Measurements from ENCODE around the gene NAA15.
"Not testable (repeated sequence)": the region's sequence is repeated elsewhere in the genome, so short reads cannot be mapped to it uniquely, and the experiment has no call there.

Gene NAA15

DNA sequence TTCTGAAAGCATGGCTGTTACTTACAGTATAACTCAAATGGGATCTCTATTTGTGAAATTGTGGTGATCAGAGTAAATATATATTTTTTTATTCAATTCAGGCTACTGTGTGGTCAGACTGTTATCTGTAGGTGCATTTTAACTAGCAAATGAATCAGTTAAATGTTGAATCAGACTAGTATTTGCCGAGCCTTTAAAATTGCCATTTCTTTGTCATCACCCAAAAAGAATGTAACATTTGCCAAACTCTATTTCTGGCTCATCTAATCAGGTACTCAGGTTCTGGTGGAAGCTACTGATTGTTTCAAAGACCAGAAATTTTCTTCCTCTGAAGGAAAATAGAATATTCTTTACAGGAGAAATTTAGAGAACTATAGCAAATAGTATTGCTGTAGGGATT is 1.8 kb upstream of the NAA15 start:
- ATAC-seq = no peak

DNA sequence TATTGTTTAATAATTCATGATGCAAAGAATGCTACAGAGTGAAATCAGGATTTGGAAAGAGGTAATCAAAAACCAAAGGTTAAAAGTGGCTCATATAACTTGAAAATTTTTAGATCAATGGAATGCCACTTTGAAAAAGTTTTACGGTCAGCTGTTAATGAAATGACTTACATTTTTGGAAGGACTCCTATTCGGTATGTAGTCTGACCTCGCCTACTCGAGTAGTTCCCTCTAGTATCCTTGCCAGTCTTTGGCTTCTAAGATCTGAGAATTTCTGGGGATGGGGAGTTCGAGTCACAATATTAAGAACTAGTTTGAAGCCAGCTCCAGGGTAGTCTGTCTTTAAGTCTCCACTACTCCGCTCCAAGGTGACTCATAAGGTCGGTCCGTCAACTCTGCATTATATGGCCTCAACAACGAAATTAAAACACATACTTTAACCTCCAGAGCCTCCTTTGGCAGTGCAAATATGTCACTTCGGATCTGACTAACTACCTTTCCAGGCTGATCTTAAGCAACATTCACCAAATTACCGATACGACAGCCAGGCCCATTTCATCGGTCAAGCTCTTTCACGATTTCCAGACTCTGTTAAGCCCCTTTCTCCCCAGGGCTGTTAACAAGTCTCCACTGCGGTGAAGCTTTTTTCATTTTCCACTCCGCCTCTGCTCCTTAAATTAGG is 733 bp upstream of the NAA15 start:
- peak; percentile 23 to 34 for ATAC-seq

DNA sequence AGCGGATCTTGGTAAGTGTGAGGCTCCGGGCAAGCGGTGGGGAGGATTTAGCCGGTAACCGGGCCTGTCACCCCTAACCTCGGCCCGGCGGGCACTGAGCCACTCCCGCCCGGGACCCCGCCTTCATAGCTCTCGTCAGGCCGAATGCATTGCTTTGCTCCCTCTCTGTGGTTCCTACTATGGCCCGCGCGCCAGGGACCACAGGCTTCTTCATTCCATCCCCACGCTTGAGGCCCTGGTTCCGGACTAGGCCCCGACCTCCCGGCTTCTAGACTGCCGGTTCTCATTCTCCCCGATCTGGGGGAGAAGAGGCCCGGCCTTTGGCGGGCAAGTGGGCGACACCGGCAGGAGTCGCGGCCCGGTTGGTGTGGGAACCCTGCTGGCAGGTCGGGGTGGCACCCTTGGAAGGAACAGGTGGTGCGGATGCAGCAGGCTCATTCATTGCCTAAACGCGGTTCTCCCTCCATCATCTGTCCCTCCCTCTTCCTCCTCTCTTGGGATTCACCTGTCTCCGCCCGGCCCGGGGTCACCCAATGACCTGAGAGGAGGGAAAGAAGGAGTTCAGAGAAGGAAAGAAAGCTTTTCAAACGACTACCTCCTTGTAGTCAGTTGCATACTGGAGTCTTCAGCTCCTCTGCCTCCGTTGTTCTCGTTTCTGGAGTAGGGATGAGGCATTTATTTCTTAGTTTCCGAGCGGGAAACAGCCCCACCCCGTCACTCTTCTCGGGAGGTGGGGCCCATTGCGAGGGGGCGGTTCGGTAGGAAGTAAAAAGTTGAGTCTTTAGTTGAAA is 711 bp downstream of the NAA15 start, which contains the start of gene NDUFC1:
NDUFC1 (minus strand) TSS at position 657 of the 791 bp plus-strand sequence. CDS start 6,679 bp downstream, outside the sequence.
- ATAC-seq = peak; percentile 40 to 49

DNA sequence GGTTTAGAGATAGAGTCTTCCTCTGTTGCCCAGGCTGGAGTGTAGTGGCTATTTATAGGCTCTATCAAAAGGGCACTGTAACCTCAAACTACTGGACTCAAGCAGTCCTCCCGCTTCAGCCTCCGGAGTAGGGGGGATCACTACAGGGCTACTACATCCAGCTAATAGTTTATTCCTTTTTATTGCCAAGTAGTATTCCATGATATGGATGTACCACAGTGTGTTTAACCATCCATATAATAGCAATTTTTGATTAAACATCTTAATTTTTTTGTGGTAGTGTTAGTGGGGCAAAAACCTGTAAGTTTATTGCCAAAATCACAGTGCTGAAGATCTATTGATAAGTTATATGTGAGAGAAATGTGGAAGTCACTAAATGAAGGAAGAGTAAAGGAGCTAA is 3.6 kb downstream of the NAA15 start:
- ATAC-seq = no peak

DNA sequence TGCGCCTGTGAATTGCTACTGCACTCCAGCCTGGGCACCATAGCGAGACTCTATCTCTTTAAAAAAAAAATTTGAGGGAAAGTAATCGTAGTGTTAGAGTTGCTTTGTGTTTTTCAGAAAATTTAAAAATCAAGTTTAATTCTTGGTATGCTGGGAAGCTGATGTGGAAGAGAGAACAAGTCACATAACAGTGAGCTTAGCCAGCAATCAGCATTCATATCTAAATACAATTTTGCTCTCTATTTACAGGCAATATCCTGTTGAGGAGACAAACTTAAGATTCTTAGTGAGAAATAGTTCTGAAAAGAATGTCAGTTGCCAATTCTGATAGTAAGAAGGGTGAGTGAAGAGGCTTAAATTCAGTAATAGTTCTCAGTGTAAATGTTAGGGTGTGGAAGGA is 10.6 kb downstream of the NAA15 start:
- ATAC-seq = no peak

DNA sequence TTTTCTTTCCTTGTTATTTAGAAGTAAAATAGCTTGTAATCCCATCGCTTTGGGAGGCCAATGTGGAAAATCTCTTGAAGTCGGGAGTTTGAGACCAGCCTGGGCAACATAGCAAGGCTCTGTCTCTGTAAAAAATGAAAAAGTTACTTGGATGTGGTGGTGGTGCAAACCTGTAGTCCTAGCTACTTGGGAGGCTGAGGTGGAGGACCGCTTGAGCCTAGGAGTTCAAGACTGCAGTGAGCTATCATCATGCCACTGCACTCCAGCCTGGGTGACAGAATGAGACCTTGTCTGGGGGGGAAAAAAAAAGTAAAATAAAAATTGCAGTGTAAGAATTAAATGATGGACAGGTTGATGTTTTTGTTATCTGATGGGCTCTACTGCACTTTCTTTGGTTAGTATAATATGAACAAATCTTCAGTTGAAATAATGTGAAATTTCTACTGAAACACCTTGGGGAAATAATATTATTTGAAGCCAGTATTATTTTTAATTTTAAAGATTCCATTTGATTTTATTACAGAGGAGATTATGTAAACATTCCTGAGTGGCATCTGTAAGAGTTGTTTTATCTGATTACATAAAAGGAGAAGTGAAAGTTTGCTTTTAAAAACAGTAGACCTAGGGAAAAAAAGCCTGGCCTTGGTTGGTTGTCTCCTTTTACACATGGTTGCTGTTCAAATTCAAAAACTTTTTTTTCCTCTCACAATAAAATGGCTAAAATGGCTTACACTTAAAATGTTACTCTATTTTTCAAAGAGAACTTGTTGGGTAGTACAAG is 11.4 kb downstream of the NAA15 start:
- ATAC-seq = no peak

DNA sequence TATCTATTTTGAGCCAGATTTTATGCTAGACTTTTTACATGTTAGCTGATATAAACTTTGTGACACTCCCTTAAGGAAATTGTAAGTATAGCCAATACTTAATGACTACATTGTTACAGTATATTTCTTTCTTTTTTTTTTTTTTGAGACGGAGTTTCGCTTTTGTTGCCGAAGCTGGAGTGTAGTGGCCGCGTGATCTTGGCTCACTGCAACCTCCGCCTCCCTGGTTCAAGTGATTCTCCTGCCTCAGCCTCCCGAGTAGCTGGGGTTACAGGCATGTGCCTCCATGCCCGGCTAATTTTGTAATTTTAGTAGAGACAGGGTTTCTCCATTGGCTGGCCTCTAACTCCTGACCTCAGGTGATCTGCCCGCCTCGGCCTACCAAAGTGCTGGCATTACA is 12.1 kb downstream of the NAA15 start:
- ATAC-seq = not testable (repeated sequence)

DNA sequence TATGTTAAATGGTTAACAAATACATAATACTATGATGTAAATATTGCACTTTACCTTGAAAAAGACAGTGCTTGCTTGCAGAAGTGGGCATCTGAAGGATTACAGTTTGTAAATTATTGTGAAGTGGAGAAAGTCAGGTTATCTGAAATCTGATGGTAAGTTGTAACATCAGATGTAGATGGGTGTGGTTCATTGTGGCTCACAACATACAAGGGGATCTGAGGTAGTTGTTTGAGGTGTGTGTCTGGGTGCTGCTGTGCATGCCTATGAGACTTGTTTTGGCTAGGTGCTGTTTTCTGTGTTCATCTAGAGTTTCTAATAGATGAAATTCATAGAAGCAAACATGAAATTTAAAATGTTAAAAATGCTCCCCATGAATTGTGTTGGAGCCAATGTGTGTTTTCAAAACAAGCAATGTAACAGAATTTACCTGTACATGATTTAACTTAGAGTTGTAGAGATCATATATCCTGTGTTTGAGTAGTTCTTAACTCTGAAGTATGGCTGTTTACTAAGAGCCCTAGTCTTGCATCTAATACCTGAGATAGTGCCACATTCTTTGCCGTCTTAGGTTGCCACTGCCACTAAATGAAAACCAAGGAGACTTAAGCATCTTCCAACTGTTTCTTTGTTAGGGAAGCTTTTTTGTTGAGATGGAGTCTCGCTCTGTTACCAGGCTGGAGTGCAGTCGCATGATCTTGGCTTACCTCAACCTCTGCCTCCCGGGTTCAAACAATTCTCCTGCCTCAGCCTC is 12.9 kb downstream of the NAA15 start:
- ATAC-seq = no peak

DNA sequence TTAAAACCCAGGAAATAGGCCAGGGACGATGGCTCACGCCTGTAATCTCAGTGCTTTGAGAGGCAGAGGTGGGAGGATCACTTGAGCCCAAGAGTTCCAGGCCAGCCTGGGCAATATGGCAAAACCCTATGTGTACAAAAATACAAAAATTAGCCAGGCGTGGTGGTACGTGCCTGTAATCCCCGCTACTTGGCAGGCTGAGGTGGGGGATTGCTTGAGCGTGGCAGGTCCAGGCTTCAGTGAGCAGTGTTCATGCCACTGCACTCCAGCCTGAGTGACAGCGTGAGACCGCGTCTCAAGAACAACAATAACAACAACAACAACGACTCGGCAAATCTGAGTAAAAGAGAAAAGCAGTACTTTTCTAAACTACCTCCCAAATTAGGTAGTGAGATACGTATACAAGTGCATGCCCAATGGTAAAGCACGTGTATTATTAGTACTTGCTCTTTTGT is 13.9 kb downstream of the NAA15 start:
- peak in 1 of 2 donors; percentile 41 for ATAC-seq

DNA sequence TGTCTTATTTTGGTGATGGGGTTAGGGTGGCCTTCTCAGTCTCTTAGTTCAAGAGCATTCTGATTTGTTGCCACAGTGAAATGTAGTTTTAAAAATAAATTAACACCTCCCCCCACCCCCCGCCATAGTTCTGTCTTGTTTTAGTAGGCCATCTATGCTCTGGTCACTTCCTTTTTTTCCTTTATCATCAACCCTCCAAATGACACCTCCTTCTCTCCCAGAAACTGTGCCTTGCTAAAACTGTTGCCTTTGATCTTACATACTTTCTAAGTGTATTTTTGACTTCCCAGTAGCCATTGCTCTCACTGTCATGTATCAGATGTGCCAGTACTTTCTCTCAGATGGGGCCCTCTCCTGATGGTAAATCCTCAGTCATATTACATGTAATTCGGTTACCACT is 15.4 kb downstream of the NAA15 start:
- no peak for ATAC-seq

DNA sequence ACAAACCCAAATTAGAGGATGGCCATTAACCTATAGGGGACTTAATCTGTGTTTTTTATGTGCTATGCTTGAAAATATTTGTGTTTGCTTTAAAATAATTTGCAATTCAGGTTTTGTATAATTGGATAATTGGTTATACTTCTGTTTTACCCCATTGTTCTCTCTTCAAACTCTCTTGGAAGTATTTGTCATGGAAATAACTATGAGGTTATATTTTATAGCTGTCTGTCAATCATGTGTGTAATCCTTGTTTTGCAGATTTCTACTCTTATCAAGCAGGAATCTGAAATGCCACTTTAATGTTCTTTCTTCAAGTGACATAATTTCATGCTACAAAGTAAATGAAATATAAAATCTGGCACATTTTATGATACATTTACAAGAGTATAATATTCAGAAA is 16.3 kb downstream of the NAA15 start:
- no peak for ATAC-seq

DNA sequence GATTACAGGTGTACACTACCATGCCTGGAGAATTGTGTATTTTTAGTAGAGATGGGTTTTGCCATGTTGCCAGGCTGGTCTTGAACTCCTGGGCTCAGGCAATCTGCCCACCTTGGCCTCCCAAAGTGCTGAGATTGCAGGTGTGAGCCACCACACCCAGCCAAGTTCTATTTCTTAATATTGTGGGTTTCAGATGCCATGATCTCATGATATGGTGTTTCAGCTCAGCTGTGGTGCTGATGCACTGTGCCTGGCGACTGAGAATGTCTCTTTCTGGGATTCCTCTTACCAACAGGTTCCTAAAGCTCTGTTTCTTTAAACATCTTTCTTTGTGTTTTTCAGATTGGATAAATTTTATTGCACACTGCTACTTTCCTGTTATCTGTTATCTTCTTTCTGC is 18.3 kb downstream of the NAA15 start:
- peak in 1 of 2 donors; percentile 9 for ATAC-seq

DNA sequence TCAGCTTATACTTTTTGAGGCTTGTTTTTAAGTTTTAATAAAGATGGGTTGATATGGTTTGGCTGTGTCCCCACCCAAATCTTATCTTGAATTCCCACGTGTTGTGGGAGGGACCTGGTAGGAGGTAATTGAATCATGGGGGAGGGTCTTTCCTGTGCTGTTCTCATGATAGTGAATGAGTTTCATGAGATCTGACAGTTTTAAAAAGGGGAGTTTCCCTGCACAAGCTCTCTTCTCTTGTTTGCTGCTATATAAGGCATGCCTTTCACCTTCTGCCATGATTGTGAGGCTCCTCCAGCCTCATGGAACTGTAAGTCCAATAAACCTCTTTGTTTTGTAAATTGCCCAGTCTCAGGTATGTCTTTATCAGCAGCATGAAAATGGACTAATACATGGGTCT is 20.8 kb downstream of the NAA15 start:
- not testable (repeated sequence) for ATAC-seq

DNA sequence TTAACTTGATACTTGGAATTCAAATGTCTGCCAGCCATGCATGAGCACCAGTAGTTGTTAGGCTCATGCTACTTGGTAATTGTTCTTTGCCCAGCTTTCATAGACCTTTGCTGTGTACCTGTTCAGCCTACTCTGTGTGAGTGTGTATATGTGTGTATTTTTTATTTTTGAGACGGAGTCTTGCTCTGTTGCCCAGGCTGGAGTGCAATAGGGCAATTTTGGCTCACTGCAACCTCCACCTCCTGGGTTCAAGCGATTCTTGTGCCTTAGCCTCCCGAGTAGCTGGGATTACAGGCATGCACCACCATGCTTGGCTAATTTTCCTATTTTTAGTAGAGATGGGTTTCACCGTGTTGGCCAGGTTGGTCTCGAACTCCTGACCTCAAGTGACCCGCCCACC is 21.2 kb downstream of the NAA15 start:
- not testable (repeated sequence) for ATAC-seq

DNA sequence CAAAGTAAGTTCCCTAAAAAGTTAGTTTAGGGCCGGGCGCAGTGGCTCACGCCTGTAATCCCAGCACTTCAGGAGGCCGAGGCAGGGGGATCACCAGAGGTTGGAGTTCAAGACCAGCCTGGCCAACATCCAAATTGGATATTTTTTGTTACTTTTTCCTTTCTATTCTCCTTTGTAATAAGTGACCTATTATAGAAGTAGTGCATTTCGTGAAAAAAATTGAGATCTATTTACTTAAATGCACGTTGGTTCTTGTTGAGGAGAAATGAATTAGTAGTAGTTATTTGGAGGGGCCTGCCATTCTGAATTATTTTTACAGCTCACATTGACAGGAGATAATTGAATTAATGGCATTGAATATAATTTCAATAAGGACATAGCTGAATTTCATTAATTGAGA is 23.3 kb downstream of the NAA15 start:
- no peak for ATAC-seq

DNA sequence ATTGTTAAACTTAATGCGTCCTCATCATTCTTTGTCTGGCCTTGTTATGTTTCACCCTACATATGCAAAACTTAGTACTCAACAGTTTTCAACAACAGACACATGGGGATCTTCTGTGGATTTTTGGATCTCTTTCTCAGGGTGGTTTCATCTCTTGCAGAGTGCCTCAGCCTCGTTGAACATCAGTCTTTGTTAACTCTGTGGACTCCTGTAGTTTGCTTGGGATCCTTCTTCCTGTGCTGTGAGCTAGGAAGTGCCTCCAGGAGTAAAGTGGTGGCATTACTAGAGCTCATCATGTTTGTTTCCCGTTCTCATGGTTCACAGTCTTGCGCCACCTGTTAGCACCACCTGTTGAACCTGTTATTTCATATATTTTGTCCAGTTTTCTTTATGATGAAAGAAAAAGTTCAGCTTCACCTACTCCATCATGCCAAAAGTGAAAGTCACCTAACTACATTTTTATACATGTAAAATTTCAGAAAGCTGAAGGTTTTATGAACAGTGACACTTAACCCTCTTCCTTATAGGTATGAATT is 28.4 kb downstream of the NAA15 start:
- no peak for ATAC-seq

DNA sequence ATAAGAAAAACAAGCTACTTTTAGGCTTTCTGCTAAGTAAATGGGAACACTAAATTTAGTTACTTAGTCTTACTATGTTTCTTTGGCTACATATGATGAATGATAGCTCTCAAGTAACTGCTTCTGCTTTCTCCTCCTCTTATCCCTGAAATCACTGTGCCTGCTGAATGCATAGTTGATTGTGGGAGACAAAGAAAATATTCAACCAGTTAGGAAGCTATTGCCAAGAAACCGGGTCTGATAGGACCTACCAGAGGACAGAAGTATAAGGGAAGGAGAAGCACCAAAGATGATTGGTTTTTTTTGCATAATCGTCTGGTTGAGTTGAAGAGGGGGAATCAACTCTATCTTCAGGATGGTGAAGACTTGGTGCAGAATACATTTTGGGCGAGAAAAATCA is 29.0 kb downstream of the NAA15 start:
- no peak for ATAC-seq

DNA sequence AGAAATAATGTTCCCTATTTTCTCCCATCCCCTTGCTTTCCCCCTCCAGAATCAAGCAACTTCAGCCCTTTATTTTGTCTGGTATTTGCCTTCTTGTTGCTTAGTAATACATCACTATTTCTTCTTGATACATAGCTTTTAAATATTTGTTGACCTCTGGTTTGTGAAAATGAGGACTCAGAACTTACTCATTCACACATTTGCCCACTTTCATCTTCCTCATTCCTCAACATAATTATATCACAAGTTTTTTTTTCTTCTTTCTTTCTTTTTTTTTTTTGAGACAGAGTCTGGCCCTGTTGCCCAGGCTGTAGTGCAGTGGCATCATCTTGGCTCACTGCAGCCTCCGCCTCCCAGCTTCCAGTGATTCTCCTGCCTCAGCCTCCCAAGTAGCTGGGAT is 29.9 kb downstream of the NAA15 start:
- ATAC-seq = peak in 1 of 2 donors; percentile 63

DNA sequence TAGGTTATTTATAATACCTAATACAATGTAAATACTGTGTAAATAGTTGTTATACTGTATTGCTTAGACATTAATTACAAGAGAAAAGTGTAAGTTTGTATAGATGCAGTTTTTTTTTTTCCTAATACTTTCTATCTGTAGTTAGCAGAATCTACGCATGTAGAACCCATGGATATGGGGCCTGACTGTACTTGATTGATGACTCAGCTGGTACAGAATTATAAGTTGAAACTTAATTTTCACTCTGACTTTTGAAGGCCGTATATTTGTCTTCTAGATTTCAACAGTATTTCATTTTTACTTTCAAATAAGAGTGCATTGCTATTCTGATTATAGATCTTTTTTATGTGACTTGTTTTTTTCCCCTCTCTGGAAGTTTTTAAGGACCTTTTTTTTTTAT is 31.7 kb downstream of the NAA15 start:
- ATAC-seq = peak; percentile 41 to 64

DNA sequence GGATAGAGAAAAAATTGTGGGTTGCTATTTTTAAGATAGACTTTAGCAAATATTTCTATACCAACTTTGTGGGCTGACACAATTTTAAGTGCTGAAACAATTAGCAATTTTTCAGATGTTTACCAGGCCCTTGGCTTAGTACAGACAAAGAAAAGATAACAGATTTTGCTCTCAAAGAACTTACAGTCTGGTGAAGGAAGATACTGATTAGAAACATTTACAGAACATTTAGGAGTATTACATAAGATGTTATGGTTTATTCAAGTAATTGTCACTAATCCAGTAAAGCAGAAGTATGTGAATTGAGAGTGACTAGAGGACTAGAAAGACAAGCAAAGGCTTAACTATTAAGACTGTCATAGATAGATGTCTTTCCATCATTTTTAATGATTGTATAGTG is 36.3 kb downstream of the NAA15 start:
- ATAC-seq = no peak

DNA sequence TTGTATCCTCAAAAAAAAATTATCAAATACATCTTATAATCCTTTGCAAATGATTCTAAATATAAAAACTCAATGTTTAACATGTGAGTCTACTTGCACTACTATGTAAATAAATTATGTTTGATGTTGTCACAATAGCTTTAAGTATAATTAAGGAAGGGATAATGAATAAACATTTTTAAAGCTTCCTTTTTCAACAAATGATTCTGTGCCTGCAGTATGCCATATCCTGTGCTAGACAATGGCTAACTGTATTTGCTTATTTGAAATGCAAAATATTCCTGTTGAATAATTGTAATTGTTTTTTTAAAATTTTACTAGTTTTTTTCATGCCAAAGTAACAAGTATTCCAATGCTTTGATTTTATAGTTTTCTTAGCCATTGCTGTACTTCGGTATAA is 60.0 kb downstream of the NAA15 start:
- ATAC-seq = no peak

DNA sequence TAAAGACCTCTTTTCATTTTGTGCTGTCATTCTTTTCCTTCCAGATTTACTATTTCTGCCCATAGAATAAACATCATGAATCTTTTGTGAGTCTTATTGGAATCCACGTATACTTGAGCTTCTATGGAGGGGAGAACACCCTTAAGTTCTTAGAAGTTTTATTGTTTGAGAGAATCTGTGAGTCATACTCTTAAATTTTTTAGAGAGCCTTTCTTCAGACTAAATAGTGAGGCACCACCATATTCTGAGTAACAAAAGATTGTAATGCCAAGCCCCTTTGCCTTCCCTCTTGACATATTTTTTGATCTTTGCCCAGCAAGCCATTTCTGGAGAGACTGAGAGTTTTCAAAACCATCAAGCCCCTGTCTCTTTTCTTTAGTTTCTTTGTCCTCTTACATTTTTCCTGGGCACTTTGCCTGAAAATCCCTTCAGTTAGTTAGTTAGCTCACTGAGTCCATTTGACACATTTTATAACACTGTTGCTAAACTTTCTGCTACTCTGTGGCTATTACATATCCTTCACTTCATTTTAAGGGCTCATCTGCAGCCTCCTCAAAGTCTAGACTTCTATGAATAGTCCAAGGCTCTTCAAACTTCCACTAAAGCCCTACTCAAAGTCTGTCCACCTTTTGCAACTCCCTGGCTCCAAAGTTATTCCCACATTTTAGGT is 66.3 kb downstream of the NAA15 start:
- ATAC-seq = no peak
